GM12891 (cell line): ENCODE measurements around the gene FCGR2B.

Experiments
- PAX5 ChIP-seq: IDR thresholded peaks from 2 replicates; pipeline ENCODE4 v1.6.1; 2011; ENCODE audit warnings: low read length, moderate library complexity, mild to moderate bottlenecking; ENCODE audit not compliant: insufficient read depth, severe bottlenecking
- POLR2A ChIP-seq: IDR thresholded peaks from 2 replicates; pipeline ENCODE4 v1.6.1; 2011; ENCODE audit warnings: low read depth, low read length, control low read depth
- POLR2AphosphoS5 ChIP-seq: IDR thresholded peaks from 2 replicates; pipeline ENCODE4 v1.6.1; 2011; ENCODE audit warnings: low read depth, low read length, control low read depth
- SPI1 ChIP-seq: IDR thresholded peaks from 2 replicates; pipeline ENCODE4 v1.6.1; 2011; ENCODE audit warnings: low read depth, low read length, control low read depth
- TAF1 ChIP-seq: IDR thresholded peaks from 2 replicates; pipeline ENCODE4 v1.6.1; 2011; ENCODE audit warnings: low read depth, low read length, control low read depth

DNA sequence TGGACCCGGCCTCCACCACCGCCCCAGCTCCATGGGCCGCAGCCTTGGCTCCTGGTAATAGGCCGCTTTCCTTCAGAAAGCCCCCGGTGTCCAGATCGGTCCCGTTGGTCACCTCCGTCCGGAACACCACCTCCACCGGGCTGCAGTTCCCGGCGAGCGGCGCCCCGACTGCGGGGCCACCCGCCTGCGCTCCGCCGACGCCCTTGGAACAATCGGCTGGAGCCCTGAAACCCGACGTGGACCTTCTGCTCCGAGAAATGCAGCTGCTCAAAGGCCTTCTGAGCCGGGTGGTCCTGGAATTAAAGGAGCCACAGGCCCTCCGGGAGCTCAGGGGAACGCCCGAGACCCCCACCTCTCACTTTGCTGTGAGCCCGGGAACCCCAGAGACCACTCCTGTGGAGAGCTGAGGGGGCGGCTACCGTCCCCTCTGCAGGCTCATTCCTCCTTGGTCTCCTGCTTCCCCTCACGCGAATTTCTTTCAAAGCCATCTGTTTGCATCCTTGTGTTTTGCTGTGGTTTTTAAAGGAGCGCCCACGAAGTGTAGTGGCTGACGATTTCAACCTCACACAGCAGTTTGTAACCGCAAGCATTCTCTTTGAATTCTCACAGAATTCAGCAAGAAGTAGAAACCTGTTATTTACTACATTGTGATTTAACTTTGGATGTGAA lies 64.4 kb downstream of the FCGR2B start:
- TF ChIP-seq POLR2AphosphoS5 (peak; percentile 15), POLR2A (0 out of 2 replicates have a peak, but pooled peaks have one; percentile 2), PAX5 (no peak), TAF1 (no peak; the same call in 1 of the 2 replicates), SPI1 (no peak)
